ENCODE measurements around the gene CMIP. TPM values are rescaled to one million over a fixed set of nuclear protein-coding genes. Genes with fewer than 3 reads are reported as not detected.

CMIP gene
- polyA plus RNA-seq, 1 donor from 2014 or later: 15.1 TPM

DNA sequence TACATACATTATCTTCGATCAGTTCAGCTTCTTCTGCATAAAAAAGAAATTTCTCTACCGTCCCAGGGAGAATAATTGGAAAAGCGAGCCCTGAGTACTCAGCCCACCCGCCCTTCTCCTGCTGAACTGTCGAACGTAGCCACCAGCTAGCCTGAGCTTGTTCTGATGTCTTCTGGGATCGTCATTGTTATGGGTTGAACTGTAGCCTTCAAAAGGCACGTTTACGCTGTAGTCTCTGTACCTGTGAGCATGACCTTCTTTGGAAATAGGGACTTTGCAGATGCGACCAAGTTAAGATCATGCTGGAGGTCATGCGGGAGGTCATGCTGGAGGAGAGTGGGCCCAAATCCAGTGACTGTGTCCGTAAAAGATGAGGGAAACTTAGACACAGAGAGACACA is 86.2 kb downstream of the CMIP start:
- peaks cover 3% of the 10 kb centered on the region for H4K20me1 ChIP-seq (ENCODE audit: insufficient read depth)
- peaks cover 73% of the 10 kb centered on the region for H3K79me2 ChIP-seq (replicated peaks; ENCODE audit: insufficient read depth, low read length)
- no peak overlapping the region for H3K9ac ChIP-seq (ENCODE audit: low read length)

DNA sequence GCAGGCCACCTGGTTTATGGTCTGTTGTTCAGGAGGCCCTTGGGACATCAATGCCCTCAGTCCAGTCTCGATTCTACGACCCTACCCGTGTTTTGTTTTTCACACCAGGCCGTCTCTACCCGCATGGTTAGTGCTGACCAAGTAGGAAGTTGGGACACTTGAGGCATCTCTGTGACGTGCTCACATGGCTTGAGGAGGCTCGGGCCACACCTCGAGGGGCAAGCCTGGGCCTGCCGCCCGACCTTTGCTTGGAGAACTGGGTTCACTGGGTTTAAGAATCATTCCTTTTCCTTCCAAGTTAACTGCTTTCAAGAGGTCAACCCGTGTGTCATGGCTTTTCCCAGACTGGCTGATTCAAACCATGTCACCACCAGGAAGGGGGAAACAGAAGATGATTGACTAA is 86.8 kb downstream of the CMIP start:
- Histone ChIP-seq H3K9me3 (ENCODE audit: low read length) (peaks cover 9% of the 10 kb centered on the region), H3K27me3 (ENCODE audit: insufficient read depth, low read depth, low read length) (no peaks in the 10 kb centered on the region), H3K9ac (ENCODE audit: low read length) (no peak overlapping the region), H2AFZ (ENCODE audit: low read depth, low read length) (no peak overlapping the region), H4K20me1 (ENCODE audit: insufficient read depth) (peaks cover 3% of the 10 kb centered on the region), H3K4me3 (ENCODE audit: low read length) (no peak overlapping the region), H3K27ac (ENCODE audit: low read length) (no peak overlapping the region), H3F3A (ENCODE audit: insufficient read depth, low read length, poor library complexity, severe bottlenecking) (no peaks in the 10 kb centered on the region), H3K4me2 (ENCODE audit: low read length) (no peak overlapping the region), H3K36me3 (ENCODE audit: insufficient read depth, low read length) (no peaks in the 10 kb centered on the region), H3K9me2 (ENCODE audit: insufficient read depth, low read length) (no peaks in the 10 kb centered on the region), H3K79me2 (replicated peaks; ENCODE audit: insufficient read depth, low read length) (peaks cover 73% of the 10 kb centered on the region)
- TF ChIP-seq EP300 (conservative IDR thresholded peaks at IDR 0.05; ENCODE audit: poor library complexity, severe bottlenecking): no peak
- TF ChIP-seq, protein P1, sequence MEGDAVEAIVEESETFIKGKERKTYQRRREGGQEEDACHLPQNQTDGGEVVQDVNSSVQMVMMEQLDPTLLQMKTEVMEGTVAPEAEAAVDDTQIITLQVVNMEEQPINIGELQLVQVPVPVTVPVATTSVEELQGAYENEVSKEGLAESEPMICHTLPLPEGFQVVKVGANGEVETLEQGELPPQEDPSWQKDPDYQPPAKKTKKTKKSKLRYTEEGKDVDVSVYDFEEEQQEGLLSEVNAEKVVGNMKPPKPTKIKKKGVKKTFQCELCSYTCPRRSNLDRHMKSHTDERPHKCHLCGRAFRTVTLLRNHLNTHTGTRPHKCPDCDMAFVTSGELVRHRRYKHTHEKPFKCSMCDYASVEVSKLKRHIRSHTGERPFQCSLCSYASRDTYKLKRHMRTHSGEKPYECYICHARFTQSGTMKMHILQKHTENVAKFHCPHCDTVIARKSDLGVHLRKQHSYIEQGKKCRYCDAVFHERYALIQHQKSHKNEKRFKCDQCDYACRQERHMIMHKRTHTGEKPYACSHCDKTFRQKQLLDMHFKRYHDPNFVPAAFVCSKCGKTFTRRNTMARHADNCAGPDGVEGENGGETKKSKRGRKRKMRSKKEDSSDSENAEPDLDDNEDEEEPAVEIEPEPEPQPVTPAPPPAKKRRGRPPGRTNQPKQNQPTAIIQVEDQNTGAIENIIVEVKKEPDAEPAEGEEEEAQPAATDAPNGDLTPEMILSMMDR (IDR thresholded peaks at IDR 0.05; ENCODE audit: poor library complexity, severe bottlenecking): no peak
- TF ChIP-seq TAF1 (IDR thresholded peaks at IDR 0.05; ENCODE audit: low read depth): no peak
- TF ChIP-seq, protein P2, sequence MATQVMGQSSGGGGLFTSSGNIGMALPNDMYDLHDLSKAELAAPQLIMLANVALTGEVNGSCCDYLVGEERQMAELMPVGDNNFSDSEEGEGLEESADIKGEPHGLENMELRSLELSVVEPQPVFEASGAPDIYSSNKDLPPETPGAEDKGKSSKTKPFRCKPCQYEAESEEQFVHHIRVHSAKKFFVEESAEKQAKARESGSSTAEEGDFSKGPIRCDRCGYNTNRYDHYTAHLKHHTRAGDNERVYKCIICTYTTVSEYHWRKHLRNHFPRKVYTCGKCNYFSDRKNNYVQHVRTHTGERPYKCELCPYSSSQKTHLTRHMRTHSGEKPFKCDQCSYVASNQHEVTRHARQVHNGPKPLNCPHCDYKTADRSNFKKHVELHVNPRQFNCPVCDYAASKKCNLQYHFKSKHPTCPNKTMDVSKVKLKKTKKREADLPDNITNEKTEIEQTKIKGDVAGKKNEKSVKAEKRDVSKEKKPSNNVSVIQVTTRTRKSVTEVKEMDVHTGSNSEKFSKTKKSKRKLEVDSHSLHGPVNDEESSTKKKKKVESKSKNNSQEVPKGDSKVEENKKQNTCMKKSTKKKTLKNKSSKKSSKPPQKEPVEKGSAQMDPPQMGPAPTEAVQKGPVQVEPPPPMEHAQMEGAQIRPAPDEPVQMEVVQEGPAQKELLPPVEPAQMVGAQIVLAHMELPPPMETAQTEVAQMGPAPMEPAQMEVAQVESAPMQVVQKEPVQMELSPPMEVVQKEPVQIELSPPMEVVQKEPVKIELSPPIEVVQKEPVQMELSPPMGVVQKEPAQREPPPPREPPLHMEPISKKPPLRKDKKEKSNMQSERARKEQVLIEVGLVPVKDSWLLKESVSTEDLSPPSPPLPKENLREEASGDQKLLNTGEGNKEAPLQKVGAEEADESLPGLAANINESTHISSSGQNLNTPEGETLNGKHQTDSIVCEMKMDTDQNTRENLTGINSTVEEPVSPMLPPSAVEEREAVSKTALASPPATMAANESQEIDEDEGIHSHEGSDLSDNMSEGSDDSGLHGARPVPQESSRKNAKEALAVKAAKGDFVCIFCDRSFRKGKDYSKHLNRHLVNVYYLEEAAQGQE (IDR thresholded peaks at IDR 0.05; ENCODE audit: borderline replicate concordance): no peak

More for the DNA sequence above, 86.2 kb downstream of the CMIP start:
- TF ChIP-seq, protein P1 (IDR thresholded peaks at IDR 0.05; ENCODE audit: poor library complexity, severe bottlenecking): no peak
- no peak for TF ChIP-seq SMC3 (conservative IDR thresholded peaks at IDR 0.05; ENCODE audit: poor library complexity)
- TF ChIP-seq MXI1 (conservative IDR thresholded peaks at IDR 0.05; ENCODE audit: poor library complexity, severe bottlenecking): no peak
- no peak for TF ChIP-seq RAD21 (conservative IDR thresholded peaks at IDR 0.05)
- TF ChIP-seq EP300 (conservative IDR thresholded peaks at IDR 0.05; ENCODE audit: poor library complexity, severe bottlenecking): no peak
- TF ChIP-seq EZH2 (IDR thresholded peaks at IDR 0.05; ENCODE audit: borderline replicate concordance, insufficient read depth, low read length, poor library complexity, severe bottlenecking): no peak
- TF ChIP-seq, protein P2 (IDR thresholded peaks at IDR 0.05; ENCODE audit: borderline replicate concordance): no peak
- TF ChIP-seq TAF1 (IDR thresholded peaks at IDR 0.05; ENCODE audit: low read depth): no peak
- no peak for TF ChIP-seq POLR2AphosphoS5 (IDR thresholded peaks at IDR 0.05)
- no peaks in the 10 kb centered on the region for H3K27me3 ChIP-seq (ENCODE audit: insufficient read depth, low read depth, low read length)
- no peaks in the 10 kb centered on the region for H3K36me3 ChIP-seq (ENCODE audit: insufficient read depth, low read length)
- H3F3A ChIP-seq (ENCODE audit: insufficient read depth, low read length, poor library complexity, severe bottlenecking): no peaks in the 10 kb centered on the region
- peaks cover 9% of the 10 kb centered on the region for H3K9me3 ChIP-seq (ENCODE audit: low read length)
- no peak overlapping the region for H3K4me2 ChIP-seq (ENCODE audit: low read length)
- H3K9me2 ChIP-seq (ENCODE audit: insufficient read depth, low read length): no peaks in the 10 kb centered on the region
- H2AFZ ChIP-seq (ENCODE audit: low read depth, low read length): no peak overlapping the region
- no peak overlapping the region for H3K27ac ChIP-seq (ENCODE audit: low read length)
- no peak overlapping the region for H3K4me3 ChIP-seq (ENCODE audit: low read length)
